ENCODE measurements around the gene SCARB2.

The SCARB2 gene

DNA sequence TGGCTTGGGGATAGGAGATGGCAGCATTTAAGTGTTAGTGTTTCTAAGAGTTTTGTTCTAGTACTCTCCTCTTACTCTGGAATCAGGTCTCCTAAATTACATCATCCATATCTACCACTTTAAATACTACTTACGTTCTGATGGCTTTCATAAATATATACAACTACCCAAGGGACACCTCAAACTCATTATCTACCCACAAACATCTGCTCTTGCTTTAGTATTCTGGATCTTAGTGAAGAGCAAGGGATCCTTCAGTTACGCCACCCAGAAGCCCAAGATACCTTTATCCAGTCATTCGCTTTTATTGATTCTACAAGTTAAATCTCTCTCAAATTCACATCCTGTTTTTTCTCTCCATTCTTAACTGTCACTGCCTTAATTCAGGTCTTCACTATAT lies 72.4 kb downstream of the SCARB2 start:
- no peak for DNase-seq

DNA sequence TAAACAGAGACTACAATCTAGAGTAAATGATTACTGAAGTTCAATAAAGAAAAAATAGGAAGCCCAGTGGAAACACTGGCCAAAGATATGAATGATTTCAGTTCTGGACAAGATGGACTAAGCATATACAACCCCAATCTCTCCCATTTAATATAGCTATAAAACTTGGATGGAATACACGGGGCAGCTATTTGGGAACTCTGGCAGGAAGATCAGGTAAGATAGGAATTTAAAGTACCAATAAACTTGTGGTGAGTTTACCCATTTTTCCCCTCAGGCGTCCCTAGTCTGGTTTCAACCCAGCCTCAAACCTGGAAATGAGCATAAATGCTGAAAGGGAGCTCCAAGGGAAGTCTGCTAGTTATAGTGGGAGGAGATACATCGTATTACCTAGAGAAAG lies 85.9 kb downstream of the SCARB2 start:
- DNase-seq, result no peak

DNA sequence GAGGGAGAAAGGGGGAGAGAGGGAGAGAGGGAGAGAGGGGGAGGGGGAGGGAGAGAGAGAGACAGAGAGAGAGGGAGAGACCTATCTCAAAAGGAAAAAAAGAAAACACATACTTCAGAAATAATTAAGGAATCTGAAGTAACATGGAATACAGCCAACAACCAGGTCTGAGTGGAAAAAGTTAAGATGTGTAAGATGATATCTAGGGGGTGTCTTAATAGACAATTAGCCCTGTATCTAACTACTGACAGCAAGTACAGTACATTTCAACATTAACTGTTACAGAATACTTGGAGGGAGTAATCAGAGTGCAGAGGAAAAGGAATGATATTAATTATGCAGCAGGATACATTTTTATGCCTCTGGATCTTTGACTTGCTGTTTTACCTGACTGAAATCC lies 87.8 kb downstream of the SCARB2 start:
- DNase-seq, result no peak

DNA sequence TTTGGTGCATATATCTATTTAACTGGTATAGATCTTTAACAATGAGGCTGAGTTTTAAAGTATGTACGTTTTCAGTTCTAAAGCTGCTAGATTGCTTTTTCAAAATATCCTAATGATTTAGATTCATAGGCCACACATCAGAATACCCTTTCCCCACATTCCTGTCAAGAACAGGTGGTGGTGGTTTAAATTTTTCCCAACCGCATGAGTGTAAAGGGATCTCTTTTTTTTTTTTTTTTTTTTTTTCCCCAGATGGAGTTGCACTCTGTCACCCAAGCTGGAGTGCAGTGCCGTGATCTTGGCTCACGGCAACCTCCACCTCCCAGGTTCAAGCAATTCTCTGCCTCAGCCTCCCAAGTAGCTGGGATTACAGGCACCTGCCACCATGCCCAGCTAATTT lies 93.4 kb downstream of the SCARB2 start:
- DNase-seq, result no peak

DNA sequence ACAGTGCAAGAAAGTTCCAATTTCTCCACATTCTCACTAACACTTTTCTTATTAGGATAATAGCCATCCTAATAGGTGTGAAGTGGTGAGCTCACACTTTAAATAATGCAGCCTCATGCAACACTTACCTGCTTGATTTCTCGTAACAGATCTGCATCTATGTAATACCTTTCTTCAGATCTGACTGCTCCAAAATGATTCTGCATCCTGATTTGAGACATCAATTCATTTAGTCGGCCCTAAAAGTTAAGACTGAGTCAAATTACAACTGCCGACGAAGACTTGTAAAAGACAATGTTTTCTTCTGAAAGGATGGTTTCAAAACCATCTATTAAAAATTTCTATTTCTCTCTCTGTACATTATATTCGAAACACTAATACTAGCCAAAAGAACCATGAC lies 96.1 kb downstream of the SCARB2 start:
- DNase-seq, result no peak

DNA sequence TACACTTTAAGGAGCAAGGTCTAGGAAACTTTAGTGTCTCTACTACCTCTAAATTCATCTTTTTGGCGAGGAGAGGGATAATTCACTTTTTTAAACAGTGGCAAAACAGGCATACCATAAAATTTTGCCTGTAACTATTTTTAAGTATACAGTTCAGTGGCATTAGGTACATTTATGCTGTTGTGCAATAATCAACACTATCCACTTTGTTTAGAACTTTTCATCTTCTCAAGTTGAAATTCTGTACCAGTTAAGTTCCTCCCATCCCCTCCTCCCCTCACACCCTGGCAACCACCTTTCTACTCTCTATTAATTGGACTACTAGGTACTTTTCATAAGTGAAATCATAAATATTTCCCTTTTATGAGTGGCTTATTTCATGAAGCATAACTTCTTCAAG lies 96.8 kb downstream of the SCARB2 start:
- no peak for DNase-seq
